Amniotic stem cell (primary cell): Measurements from ENCODE around the gene AJM1.

Experiments
- DNase-seq: peaks from one replicate; lab custom pipeline; 2025; lab: John Stamatoyannopoulos, UW

Gene AJM1

DNA sequence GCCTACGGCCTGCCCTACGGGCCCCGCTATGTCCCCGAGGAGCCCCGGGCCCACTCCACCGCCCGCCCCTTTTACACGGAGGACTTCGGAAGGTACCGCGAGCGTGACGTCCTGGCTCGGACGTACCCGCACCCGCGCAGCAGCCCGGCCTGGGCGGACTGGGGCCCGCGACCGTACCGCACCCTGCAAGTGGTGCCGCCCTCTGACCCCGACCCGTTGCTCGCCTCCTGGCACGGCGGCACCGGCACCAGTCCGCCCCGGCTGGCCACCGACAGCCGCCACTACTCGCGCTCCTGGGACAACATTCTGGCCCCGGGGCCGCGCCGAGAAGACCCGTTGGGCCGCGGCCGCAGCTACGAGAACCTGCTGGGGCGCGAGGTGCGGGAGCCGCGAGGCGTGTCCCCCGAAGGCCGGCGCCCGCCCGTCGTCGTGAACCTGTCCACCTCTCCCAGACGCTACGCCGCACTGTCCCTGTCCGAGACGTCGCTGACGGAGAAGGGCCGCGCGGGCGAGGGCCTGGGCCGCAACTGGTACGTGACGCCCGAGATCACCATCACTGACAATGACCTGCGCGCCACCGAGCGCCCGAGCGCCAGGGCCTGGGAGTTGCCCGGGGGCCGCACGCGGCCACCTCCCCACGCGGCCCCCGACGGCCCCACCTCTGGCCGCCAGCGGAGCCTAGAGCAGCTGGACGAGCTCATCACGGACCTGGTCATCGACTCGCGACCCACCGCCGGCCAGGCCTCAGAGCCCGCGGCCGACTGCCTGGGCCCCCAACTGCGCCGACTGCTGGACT, 3.4 kb downstream of the AJM1 start:
- no peak for DNase-seq

- DNase-seq: no peak
Observed at GRCh38 chr9:136846376-136847087, 4.3 kb downstream of the AJM1 start.

- no peak for DNase-seq
Observed at GRCh38 chr9:136847088-136847825, 5.0 kb downstream of the AJM1 start.

DNA sequence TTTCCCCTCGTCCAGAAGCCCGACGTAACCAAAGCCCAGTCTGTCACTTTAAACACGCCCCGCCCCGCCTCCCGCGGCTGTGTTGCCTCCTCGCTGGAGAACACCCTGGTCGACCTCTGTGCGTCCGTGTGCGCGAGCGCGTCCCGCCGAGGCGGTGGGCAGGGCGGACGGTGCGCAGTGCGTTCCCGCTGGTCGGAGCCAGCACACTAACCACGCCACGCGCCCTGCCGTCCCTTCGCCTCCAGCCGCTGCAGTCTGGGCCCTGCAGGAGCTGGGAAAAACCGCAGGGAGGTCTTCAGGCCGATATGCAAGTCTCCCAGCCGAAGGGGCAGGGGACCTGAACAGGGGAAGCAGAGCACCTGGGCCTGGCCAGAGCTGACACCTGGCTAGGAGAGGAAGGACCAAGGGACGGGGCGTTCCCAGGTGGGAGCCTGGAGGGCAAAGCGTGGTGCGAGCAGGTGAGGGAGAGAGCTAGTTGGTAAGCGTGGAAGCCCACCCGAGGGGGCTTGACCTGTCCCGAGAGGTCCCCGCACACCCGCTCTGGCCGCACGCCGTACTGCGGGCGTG, 5.6 kb downstream of the AJM1 start:
- DNase-seq: peak; percentile 35

DNA sequence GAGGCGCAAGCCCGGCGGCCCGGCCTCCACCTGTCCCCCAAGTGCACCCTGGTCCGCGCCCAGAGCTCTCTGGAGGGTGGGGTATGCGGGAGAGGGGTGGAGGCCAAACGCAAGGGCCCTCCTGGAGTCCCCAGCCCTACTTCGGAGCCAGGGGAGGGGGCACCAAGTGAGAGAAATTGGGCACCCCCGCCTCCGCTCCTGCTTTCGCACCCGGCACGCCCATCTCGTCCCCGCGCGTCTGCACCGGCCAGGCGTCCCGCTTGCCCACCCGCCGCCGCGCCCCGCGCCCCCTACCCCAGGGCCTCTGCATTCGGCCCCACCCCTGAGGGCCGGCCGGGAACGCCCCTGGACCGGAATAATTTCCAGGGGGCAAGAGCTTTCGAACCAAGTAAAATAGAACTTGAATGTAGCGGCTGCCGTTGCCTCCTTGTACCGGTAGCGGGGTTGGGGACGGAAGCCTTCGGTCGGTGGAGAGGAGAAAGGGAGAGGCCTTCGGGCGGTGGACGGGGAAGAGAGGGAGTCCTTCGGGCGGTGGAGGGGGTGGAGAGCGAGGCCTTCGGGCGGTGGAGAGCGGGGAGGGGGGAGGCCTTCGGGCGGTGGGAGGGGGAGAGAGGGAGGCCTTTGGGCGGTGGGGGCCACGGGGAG, 6.2 kb downstream of the AJM1 start:
- DNase-seq: no peak

- DNase-seq: peak; percentile 96
Observed at GRCh38 chr9:136849038-136849959, 7.0 kb downstream of the AJM1 start, which contains the start of gene PHPT1. TSS of gene PHPT1 (plus strand) at chr9:136849409. CDS start at chr9:136849431, 22 bp downstream.

DNA sequence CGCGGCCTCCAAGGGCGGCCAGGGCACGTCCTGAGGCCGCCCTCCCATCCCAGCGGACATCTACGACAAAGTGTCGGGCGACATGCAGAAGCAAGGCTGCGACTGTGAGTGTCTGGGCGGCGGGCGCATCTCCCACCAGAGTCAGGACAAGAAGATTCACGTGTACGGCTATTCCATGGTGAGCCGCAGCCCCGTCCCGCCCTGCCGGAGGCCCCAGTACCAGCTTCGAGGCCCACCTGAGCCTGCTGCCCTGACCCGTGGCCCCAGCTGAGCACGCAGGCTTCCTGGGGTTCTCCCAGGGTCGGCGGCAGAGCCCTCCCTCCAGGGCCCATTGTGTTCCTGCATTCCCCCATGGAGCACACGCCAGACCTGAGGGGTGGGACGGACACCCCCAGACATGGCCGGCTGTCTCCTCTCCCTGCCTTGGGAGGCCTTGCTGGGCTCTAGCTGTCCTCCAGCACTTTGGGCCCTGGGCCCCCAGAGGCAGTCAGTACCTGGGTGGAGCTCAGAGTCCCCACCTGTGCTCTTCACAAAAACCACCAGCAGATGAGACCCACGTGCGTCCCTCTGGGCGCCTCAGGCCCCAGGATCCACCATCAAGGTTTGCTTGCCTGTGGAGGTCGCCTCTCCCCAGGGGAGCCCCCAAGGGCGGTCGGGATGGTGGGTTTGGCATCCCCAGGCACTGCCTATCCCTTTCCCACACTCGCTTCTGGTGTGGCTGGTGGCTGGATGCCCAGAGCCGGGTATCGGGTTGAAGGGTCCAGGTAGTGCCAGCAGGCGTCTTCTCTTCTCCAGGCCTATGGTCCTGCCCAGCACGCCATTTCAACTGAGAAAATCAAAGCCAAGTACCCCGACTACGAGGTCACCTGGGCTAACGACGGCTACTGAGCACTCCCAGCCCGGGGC, 7.9 kb downstream of the AJM1 start:
- DNase-seq: no peak

- no peak for DNase-seq
Observed at GRCh38 chr9:136850866-136851775, 8.8 kb downstream of the AJM1 start.

DNA sequence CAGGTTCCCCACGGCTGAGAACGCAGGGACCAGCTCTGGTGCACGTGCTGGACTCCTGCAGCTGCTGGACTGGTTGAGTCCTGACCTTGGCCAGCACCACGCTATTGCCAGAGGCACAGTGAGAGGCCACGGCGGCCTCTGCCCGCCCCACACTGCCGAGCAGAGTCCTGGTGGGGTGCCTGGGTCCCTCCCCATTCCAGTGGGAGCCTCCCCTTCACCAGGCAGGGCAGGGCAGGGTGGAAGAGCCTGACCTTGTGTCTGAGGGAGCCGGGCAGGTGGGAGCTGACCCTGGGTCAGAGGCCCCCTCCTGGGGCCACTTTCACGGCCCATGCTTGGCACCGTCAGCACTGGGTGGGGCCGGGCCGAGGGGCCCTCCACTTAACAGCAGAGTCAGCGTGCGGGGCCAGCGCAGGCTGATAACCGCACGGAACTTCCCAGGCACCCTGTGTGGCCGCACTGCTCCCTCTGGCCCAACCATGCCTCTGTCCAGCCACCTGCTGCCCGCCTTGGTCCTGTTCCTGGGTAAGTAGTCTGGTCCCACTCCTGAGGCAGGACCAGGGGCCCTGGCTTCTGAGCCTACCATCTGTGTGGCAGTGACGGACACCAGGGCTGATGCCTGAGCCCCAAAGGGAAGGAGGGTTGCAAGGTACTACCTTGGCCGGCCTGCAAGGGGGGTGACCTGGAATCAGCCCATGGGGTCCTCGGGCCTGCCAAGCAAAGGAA, 9.8 kb downstream of the AJM1 start, which contains the start of gene MAMDC4:
TSS of gene MAMDC4 (plus strand) at position 406 of the 723 bp plus-strand sequence. CDS start at position 477, 71 bp downstream.
- DNase-seq: no peak

DNA sequence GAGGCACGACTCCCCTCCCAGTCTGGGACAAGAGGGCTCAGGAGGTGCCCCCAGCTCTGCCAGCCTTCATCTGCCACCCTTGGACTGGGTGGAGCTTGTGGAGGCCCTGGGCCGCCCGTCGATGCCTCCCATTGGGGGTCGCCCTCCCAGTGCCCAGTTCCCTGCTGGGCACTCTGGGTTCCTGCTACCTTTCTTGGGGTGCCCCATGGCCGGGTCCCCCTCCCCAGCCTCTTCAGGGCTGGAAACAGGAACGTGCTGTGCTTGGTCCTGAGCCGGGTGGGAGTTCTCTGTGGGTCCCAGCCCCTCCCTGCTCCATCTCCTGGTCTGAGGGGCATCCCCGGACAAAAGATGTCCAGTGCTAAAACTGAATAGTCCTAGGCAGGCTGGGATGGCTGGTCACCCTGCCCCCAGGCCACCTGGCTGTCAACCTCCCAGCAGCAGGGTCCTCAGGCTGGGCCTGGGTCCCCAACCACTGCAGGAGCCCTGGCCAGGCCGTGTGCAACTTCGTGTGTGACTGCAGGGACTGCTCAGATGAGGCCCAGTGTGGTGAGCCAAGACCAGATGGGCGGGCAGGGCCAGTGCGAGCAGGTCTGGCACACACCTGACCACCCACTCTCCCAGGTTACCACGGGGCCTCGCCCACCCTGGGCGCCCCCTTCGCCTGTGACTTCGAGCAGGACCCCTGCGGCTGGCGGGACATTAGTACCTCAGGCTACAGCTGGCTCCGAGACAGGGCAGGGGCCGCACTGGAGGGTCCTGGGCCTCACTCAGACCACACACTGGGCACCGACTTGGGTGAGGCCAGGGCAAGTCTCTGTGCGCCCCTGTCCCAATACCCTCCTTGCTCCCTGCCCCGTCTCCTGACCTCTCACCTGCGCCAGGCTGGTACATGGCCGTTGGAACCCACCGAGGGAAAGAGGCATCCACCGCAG, 10.7 kb downstream of the AJM1 start:
- DNase-seq: no peak

- DNase-seq: no peak
Observed at GRCh38 chr9:136853596-136854112, 11.4 kb downstream of the AJM1 start.

GRCh38 chr9:136854113-136854841, 12.0 kb downstream of the AJM1 start:
- DNase-seq: no peak

GRCh38 chr9:136854842-136855460, 12.7 kb downstream of the AJM1 start:
- no peak for DNase-seq

DNA sequence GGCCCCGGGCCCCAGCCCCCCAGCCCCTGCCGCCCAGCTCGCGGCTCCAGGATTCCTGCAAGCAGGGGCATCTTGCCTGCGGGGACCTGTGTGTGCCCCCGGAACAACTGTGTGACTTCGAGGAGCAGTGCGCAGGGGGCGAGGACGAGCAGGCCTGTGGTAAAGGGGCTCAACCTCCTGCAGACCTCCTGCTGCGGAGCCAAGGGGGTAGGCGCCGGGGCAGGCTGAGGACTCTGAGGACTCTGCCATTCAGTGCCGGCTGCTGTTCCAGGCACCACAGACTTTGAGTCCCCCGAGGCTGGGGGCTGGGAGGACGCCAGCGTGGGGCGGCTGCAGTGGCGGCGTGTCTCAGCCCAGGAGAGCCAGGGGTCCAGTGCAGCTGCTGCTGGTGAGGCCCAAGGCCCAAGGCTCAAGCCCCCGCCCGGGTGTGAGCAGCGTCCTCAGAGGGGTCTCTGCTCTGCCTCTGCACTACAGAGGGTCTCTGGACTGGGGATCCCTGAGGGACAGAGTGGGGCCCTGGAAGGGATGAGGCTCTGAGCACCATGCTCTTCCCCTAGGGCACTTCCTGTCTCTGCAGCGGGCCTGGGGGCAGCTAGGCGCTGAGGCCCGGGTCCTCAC, 13.3 kb downstream of the AJM1 start:
- no peak for DNase-seq

GRCh38 chr9:136856079-136856476, 13.8 kb downstream of the AJM1 start:
- DNase-seq: no peak
